ENCODE measurements around the gene MAP3K2. TPM values are rescaled to one million over a fixed set of nuclear protein-coding genes. Genes with fewer than 3 reads are reported as not detected.

MAP3K2 gene
- total and polyA plus RNA-seq, 2 donors (not counting 3 experiments of a cell fraction or from before 2014, with no cell fraction given), result 3.4 to 25.7 TPM

DNA sequence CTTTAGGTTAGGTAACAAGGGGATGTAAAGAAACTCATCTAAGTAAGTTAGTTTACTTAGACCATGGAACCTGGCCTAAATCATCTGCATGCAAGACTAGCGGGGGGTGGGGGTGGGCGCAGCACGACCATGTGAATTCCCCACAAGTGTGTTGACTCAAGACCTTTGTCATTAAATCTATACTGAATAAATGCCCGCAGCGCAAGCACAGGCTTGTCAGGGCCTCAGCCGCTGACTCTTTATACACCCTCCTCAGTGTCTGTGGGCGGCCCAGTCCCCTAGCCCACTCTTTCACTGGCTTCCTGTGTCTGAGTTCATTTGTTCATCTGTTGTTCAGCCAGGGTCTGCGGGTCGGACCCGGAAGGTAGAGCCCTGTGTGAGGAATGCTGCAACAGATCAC is 17.8 kb downstream of the MAP3K2 start:
- Histone ChIP-seq H3K9me3 (replicated peaks; ENCODE audit: control insufficient read depth, insufficient read depth, low read length) (no peaks in the 10 kb centered on the region), H4K20me1 (replicated peaks; ENCODE audit: control insufficient read depth, extremely low read depth, insufficient read depth, low read length) (peaks cover 5% of the 10 kb centered on the region), H3K79me2 (ENCODE audit: control insufficient read depth, insufficient read depth, low read length) (peaks cover 51% of the 10 kb centered on the region), H2AFZ (ENCODE audit: low read depth, low read length) (no peak overlapping the region), H3K27ac (ENCODE audit: insufficient read depth, low read depth, low read length) (no peak overlapping the region), H3K4me1 (ENCODE audit: control insufficient read depth, extremely low read depth, insufficient read depth, low read length) (no peaks in the 10 kb centered on the region), H3K27me3 (ENCODE audit: control insufficient read depth in 2 of 2, insufficient read depth in 2 of 2, low read length in 2 of 2) (no peaks in the 10 kb centered on the region), H3K9me1 (replicated peaks; ENCODE audit: control insufficient read depth, extremely low read depth, insufficient read depth, low read length) (peaks cover 6% of the 10 kb centered on the region), H3K36me3 (ENCODE audit: control insufficient read depth in 2 of 2, extremely low read depth in 1 of 2, insufficient read depth in 2 of 2, low read length in 2 of 2) (no peaks in the 10 kb centered on the region), H3K4me3 (replicated peaks in 1 of 3; ENCODE audit: insufficient read depth in 1 of 3, low read depth in 1 of 3, low read length in 3 of 3) (no peak overlapping the region), H3K4me2 (ENCODE audit: insufficient read depth, low read length) (no peak overlapping the region), H3K9ac (replicated peaks; ENCODE audit: extremely low read depth, insufficient read depth, low read length) (no peak overlapping the region)
- CTCF ChIA-PET, result no interaction called here
- BruUV-seq (replicated peaks), result no TSS peak
- DNase-seq (ENCODE audit: low read depth, low spot score), result no peak
- FAIRE-seq, result no peak
- dilution Hi-C loops (cut with MboI; ENCODE audit: extremely low pct_ligation_motif_present, low sequenced_read_pairs), result no loop called here
- intact Hi-C loops (cut with micrococcal nuclease), result no loop called here
- POLR2A ChIA-PET, result no interaction called here
- TF ChIP-seq FOS (IDR thresholded peaks at IDR 0.05; ENCODE audit: borderline replicate concordance, insufficient read depth, low read length) (no peak), JUN (IDR thresholded peaks at IDR 0.05; ENCODE audit: borderline replicate concordance, insufficient read depth, insufficient read length, low read depth) (no peak), POLR2AphosphoS5 (IDR thresholded peaks at IDR 0.05; ENCODE audit: insufficient read depth, low read depth, low read length) (no peak), GATA2 (IDR thresholded peaks at IDR 0.05; ENCODE audit: insufficient read depth, insufficient read length, low read depth, low read length) (no peak), MYC (IDR thresholded peaks at IDR 0.05; ENCODE audit: low read depth, low read length) (no peak)
- TF ChIP-seq, protein P1, sequence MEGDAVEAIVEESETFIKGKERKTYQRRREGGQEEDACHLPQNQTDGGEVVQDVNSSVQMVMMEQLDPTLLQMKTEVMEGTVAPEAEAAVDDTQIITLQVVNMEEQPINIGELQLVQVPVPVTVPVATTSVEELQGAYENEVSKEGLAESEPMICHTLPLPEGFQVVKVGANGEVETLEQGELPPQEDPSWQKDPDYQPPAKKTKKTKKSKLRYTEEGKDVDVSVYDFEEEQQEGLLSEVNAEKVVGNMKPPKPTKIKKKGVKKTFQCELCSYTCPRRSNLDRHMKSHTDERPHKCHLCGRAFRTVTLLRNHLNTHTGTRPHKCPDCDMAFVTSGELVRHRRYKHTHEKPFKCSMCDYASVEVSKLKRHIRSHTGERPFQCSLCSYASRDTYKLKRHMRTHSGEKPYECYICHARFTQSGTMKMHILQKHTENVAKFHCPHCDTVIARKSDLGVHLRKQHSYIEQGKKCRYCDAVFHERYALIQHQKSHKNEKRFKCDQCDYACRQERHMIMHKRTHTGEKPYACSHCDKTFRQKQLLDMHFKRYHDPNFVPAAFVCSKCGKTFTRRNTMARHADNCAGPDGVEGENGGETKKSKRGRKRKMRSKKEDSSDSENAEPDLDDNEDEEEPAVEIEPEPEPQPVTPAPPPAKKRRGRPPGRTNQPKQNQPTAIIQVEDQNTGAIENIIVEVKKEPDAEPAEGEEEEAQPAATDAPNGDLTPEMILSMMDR (IDR thresholded peaks at IDR 0.05; ENCODE audit: extremely low read depth in 1 of 2, insufficient read depth in 1 of 2, low read depth in 1 of 2, low read length in 2 of 2), result no peak
- TF ChIP-seq, protein P2, sequence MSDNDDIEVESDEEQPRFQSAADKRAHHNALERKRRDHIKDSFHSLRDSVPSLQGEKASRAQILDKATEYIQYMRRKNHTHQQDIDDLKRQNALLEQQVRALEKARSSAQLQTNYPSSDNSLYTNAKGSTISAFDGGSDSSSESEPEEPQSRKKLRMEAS (IDR thresholded peaks at IDR 0.05; ENCODE audit: insufficient read depth, insufficient read length), result no peak
